ENCODE results near the gene PPA2.

PPA2 gene

DNA sequence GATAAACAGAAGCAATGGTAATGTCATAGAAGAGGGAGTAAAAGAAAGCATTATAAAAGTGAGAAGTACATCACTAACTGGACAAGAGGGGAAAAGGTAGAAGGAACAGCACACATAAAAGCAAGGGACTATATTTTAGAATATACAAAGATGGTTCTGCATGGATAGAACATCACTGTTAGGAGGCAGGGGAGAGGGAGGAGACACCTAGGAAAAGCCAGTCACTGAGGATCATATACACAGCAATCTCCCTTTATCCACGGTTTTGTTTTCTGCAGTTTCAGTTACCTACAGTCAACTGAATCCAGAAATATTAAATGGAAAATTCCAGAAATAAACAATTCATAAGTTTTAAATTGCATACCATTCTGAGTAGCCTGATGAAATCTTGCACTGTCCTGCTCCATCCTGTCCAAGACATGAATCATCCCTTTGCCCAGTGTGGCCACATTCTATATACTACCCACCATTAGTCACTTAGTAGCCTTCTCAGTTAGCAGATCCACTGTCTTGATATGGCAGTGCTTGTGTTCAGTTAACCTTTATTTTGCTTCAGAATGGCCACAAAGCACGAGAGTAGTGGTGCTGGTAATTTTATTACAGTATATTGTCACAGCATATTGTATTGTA is 74.2 kb downstream of the PPA2 start:
- no peak for DNase-seq (ENCODE audit: low read depth, low spot score)

DNA sequence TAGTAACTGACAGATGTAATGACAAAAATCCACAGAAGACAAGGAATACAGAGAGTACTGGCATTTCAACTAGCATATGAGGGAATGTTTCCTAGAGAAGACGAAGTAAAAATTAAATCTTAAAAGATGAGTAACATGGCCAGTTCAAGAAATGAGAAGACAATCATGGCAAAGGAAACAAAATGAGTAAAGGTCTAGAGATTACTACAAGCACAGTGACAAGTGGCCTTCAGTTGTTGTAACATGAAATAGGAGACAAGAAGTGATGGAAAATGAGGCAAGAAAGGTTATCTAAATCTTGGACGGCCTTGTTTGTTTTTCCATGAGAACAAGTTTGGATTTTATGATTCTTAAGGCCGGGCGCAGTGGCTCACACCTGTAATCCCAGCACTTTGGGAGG is 81.0 kb downstream of the PPA2 start:
- DNase-seq (ENCODE audit: low read depth, low spot score): no peak

DNA sequence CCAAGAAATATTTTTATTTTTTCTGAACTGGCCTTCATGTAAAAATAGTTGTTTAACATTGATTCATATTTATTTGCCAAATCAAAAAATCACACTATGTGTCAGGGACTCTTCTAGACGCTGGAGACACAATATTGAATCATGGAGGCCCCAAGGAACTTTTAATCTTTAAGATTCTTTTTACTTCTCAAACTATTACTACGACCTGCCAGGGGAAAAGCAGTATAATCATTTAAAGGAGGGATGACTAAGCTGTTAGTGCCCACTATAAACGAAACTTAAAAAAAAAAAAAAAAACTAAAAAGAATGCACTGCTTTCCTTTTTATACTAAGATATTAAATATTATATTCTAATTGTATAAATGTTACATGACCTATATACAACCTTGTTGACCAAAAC is 84.7 kb downstream of the PPA2 start:
- DNase-seq (ENCODE audit: low read depth, low spot score): no peak

DNA sequence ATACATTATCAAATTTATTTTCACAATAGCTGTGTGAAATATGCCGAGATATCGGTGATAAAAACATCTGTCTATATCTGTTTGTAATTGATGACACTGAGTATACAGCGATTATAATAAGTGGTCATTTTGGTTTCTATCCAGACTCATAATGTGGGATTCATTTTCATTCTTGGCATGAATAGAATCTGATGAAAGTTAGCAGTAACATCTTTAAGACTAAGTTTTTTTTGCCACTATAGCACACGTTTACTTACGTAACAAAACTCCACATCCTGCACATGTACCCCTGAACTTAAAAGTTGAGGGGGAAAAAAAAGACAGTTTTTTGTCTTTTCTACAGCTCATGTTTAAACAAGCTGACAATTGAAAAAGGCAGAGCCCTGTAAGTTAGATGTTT is 86.4 kb downstream of the PPA2 start:
- DNase-seq (ENCODE audit: low read depth, low spot score): no peak

DNA sequence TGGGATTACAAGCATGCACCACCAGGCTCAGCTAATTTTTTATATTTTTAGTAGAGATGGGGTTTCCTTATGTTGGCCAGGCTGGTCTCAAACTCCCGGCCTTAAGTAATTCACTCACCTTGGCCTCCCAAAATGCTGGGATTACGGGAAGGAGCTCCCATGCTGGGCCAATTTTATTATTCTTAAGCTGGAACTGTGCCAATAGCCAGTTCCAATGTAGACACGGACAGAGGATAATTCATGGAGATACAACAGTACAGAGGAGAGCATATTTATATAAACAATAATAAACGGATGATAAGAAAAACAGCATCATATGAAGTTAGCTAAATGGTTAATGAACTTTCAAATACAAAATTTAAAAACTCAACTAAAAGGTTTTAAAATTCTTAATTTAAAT is 87.8 kb downstream of the PPA2 start:
- no peak for DNase-seq (ENCODE audit: low read depth, low spot score)

DNA sequence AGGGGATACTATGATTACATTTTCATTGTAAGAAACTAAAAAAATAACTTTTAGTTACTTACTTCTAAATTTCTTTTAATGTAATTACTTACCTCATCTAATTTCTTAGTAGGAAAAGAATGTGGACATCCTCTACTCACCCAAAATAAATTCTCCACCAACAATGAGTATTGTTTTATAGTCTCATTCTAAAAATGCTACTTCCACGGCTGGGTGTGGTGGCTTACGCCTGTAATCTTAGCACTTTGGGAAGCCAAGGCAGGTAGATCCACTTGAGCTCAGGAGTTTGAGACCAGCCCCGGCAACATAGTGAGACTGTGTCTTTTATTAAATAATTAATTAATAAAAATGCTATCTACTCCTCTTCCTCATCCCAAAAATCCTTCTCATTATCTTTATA is 99.8 kb downstream of the PPA2 start:
- DNase-seq (ENCODE audit: low read depth, low spot score): no peak

DNA sequence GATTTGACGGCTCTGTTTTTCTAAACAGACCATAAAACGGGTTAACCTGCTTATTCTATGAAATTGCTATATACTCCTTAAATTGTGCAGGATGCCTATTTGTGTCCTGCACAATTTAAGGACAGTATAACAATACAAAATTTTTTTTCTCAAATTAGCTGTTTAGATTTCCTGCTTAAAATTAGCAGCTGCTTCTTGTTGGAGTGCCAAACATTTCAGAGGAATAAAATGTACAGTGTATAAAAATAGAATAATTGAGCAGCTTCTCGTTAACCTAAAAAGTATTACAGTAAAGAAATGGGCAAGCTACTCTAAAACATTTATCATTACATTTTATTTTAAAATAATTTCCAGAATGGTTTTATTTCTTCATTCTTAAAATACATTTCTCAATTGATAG is 100.5 kb downstream of the PPA2 start:
- no peak for DNase-seq (ENCODE audit: low read depth, low spot score)

DNA sequence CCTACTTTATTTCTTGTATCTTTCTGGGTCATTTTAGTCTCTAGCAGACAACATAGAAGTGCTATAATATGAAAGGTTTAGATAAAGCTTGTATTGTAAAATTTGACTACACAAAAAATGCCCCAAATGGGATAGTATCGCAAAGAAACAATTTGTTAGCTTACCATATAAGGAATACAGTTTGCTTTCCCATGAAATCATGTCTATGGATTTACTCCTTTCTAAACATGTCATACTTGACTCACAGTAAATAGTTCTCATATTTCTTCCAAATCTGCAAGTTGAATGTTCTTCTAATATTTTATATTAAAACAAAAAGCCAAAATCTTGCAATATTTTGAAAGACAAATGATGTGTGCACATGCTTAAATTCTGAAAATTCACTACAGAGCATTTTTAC is 103.9 kb downstream of the PPA2 start:
- no peak for DNase-seq (ENCODE audit: low read depth, low spot score)

DNA sequence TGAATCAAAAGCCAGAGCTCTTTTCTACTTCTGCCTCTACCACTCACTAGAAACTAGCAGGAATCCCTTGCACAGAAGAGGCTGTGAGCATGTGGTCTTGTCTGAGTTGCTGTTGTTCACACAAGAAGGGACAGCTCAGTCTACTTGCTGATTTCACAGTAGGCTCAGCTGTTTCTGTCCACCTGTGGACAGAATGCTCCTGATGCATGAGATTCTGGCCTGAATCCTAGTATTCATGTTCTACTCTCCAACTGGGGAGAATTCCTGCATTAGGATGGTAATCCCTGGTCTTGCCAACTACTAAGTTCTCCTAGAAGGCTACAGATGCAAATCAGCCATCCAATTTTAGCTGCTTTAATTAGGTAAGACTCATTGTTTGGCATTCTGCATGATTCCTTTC is 112.8 kb downstream of the PPA2 start:
- no peak for DNase-seq (ENCODE audit: low read depth, low spot score)

DNA sequence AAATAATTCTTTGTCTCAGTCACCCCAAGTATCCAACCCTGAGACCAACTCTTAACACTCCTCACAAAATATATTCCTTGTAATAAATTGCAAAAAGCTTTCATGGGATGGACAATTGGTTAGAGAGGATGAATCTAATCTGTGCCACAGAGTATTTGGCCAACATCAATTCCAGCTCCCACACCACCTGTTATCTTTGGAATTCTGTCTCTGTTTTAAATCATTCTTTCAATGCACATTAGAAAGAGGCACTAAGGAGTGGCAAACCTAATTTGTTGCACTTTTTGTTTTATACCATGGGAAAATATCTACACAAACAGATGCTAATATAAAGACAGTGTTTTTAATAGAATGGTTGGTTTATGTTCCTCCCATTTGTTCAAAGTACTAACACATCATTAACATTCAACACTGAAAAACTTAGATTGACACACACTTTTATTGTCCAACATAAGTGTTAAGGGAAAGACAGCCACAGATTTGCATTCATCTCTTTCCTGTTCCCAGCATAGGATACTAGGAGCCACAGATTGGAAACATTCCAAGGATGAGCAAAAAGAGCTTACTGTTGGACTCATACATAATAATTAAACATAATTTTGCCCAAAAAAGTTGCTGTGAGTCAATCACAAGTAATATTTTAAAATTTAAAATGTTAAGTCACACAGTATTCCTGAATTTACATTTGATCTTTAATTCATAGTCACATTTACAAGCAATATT is 116.4 kb downstream of the PPA2 start:
- DNase-seq (ENCODE audit: low read depth, low spot score): no peak

DNA sequence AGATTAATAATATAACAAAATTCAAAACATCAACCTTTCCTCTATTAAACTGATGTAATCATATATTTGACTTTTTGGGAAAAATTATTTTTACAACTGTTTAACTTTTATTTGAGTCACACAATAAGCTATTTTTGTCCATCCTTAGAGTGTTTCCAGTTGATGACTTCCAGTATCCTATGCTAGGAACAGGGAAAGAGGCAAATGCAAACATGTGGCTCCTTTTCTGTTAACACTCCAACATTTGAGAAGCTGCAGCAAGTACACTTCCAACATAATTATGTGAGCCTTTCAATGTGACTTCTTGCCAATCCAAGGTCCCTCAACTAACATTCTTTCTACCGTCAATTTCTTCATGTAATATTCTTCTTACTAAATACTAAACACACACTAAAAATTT is 117.7 kb downstream of the PPA2 start:
- no peak for DNase-seq (ENCODE audit: low read depth, low spot score)

DNA sequence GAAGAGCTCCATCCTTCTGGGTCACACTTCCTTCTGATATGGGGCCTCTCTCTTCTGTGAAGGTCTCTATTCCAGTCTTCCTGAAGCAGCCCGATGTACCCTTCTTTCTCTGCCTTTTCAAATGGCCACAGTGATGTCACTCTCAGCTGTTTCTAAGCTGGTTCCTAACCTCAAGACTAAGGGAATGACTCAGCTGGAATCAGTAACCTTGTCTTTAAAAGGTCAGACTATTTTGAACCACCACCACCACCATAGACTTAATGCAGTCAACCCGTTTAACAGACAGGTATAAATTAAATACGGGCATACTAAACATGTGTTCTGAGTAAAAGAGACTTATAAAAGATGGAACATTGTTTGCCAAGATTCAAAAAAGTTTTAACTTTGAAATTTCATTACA is 121.0 kb downstream of the PPA2 start:
- no peak for DNase-seq (ENCODE audit: low read depth, low spot score)

DNA sequence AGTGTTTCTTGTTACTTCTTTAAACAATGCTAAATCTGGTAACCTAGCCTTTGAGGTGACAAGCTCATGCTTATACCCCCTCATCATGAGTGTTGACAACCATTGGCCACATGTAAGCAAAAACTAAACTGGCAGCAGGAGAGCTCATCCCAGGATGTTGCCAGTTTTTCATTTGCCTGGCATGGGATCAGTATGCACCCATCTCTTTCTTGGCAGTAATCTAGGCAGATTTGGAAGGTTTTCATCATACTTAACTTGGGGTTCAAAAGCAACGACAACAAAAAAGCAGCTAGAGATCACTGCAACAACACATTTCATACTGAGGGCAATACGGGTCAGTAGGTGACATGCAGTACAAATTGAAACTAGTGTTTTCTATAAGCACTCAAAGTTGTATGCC is 122.0 kb downstream of the PPA2 start:
- DNase-seq (ENCODE audit: low read depth, low spot score): no peak

DNA sequence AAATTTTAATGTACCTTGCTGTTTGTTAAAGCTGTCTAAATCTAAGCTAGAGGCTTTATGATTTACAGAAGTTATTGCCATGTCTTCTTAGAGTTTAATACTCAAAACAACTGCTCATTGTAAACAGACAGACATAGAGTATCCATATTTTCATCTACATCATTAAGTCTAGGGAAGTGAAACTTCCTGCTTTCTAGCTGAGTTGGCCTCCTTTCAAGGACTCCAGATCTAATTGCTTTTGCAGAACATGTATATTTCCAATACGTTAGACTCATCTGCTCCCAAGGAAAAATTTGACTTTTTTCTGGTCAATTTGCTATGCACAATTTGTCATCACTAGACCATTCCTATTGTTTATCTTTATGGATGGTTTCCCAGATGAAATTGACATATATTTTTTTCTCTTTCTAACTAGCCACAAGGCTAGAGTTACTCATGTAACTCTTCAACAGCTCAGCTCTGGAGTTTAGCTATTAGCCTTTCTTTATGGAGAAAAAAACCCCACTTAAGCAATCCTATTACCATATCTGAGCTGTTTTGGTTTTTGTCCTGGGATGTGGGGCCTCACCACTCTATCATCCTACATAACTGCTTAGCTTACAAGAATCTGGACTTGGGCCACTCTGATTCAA is 122.9 kb downstream of the PPA2 start:
- no peak for DNase-seq (ENCODE audit: low read depth, low spot score)

DNA sequence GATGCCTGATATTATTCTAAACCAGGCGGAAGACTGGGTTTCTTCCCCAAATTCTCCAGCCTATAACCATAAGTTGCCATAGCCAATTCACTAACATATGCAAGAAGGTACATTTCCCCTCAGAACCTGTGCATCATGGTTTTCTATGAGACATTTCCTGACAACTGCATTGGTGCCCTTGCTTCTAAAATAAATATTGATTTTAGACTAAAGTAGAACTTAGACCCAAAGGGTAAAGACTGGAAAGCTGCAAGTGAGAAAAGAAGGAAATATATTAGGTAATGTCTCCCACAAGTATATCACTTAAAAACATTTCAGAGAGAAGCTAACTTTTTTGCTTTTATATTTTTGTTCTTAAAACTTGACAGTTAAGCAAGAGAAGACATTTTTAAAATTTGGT is 125.1 kb downstream of the PPA2 start:
- DNase-seq (ENCODE audit: low read depth, low spot score): no peak

DNA sequence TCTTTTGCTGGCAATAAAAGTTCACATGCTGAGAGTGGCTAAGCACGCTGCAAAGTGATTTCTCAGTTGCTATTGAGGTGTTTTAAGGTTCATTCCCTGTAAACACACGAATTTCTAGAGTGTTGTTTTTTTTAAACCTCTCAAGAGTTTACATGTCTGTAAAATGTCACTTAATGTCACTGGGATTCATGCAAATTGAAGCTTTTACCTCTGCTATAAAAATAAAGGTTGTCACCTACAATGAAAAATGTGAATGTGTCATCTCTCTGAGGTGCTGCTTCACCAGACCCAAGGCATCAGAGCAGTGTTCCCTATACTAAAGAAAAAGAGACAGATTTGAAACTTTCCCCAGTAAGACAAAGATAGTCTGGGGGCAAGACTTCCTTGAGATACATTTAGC is 127.0 kb downstream of the PPA2 start:
- DNase-seq (ENCODE audit: low read depth, low spot score): no peak

DNA sequence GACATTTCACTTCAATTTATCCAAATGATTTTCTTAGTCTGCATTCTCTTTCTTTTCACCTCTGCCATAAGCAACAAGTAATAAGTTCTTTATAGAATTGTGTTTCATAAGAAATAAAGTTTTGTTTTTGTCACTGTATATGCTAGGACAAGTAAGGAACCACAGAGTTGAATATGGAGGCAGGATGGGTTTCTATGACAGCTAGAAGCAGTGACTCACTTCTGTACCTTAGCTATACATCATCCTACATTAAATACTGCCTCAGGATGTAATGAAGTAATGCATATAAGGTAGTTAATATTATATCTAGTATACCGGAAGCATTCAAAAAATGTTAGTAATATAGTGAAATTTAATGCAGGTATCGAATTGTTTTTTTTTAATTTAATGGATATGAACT is 128.0 kb downstream of the PPA2 start:
- no peak for DNase-seq (ENCODE audit: low read depth, low spot score)

DNA sequence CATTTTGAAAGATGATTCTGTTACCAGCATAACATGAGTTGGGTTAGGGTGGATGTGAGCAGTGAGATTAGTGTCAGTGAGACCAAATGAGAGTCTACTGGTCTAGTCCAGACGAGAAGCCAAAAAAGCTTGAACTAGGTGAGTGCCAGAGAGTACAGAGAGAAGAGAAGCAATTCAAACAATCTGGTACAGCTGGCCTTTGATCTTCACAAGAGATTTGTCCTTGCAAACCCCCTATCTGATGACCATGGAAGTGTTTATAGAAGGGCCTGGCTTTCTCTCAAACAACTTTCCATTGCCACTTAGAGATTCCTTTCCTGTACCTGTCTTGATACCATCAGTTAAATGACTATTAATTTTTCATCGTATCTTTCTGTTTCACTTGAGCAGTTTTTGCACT is 128.5 kb downstream of the PPA2 start:
- DNase-seq (ENCODE audit: low read depth, low spot score): no peak

DNA sequence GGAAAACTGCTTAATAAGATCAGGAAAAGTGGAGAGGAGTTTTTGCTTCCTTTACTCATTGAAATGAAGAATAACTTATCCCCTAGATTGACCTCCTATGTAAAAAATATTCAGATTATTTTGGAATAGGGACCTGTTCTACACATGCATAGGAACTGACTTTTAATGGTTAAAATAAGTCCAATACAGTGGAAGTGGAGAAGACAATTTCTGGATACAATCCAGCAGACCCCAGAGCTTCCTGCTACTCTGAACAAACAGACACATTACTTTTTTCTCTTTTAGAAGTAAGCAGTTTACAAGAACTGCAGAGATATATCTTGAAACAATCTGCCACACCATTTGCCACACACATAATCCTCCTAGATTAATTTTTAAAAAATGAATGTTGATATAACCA is 129.7 kb downstream of the PPA2 start:
- DNase-seq (ENCODE audit: low read depth, low spot score): no peak

DNA sequence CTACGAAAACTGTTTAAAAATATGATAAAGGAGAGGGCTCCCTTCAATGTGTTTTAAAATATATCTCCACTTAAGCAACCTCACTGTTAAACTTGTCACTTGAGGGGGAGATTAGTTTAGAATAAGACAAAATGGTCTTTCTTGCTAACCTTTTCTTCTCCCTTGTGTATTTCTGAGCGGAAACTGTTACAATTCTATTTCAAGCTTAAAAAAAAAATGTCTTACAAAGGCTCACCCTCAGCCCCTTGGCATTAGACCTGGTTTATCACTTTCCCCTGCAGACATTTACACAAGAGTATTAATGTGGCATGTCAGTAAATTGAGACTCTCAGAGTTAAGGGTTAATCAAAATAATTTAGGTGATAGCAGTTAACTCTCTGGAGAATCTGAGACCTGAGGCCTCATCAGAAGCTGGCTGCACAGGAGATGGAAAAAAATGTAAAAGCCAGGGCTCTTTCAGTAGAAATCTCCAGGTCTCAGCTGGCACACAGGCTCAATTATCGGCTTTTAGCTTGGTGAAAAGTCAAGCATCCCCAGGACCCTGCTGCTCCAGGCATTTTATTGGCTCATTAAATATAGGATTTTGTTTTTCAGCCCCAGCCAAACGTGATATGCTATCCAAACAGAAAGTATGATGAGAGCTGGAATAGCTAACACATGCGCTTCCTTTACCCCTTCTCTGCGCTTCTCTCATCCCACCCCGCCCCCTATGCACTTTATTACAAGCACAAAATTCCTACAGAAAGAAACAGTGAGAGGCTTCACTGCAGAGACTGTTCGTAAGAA is 130.5 kb downstream of the PPA2 start:
- DNase-seq (ENCODE audit: low read depth, low spot score): no peak

DNA sequence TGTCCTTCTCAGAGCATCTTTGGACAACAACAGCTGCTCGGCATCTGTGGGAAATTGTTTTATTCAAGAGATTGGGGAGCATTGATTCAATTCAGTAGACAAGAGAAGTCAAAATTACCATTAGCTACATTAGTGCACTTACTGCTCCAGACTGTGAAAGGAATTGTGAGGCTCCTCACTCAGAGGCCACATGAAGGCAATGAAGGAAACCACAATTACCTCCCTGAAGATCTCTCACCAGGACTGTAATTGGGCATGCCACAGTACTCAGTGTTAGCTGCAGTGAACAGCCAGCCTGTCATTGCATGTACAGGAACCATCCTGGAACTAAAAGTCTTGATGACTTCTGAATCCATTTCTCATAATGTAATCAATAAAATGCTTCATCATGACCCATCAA is 144.8 kb downstream of the PPA2 start:
- no peak for DNase-seq (ENCODE audit: low read depth, low spot score)

DNA sequence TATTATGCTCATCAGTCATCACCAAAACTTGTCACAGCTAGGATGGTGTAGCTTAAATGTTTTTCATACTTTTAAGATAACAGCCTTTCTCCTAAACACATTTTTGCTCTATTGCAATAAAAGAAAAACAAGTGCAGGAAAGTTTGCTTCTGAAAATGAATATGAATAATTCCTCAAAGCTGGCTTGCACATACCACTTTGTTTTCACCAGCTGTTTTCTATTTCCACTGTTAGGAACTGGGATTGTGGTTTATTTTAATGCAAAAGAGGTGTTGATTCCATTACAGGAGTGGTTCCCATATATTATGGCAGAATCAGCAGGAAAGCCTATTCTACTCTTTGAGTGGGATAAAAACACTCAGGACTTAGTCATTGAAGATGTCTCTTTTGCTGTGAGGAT is 145.9 kb downstream of the PPA2 start:
- DNase-seq (ENCODE audit: low read depth, low spot score): no peak

DNA sequence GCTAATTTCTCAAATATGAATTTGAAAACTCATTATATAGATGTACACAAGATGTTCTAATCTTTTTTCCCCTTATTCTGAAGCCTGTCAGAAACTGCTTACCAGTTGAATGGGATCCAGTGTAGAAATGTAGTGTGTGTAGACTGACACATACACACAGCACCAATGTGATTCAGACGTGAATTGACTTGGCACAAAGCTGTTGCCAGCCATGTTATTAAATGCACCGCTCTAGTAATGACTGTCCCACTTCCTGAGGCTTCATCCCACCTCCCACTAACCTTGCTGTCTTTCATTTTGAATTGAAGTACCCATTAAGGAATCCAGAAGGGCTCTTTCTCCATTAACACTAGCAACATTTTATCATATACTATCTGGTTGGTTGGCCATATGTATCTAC is 146.6 kb downstream of the PPA2 start:
- DNase-seq (ENCODE audit: low read depth, low spot score): no peak
